Left forelimb (tissue), 1 donor: ENCODE data around the gene FLT3.
"Not testable (repeated sequence)": the region's sequence is repeated elsewhere in the genome, so short reads cannot be mapped to it uniquely, and the experiment has no call there.

Experiments used
- DNase-seq: peaks from one replicate; pipeline ENCODE4 v3.0.0-alpha.2; 2018; ENCODE audit warnings: low spot score

FLT3 gene

DNA sequence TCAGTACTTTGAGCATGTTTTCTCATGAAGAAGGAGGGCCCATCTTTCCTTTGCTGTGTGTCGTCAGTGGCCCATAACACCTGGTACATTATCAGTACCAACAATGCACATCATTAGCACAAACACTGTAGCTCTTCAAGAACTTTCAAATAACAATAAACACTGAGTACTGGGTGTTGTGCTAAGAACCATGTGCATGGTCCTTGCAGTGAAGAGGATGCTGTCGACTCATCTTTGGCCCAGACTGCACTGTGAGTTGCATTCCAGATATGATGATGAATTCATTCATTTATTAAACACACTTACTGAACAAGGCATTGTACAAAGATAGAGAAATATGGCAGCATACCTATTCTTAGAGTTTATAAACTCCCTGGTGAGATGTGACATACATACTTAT is 55.8 kb downstream of the FLT3 start:
- no peak for DNase-seq

- no peak for DNase-seq
Measured at GRCh38 chr13:28043224-28043623, 57.2 kb downstream of the FLT3 start.

DNA sequence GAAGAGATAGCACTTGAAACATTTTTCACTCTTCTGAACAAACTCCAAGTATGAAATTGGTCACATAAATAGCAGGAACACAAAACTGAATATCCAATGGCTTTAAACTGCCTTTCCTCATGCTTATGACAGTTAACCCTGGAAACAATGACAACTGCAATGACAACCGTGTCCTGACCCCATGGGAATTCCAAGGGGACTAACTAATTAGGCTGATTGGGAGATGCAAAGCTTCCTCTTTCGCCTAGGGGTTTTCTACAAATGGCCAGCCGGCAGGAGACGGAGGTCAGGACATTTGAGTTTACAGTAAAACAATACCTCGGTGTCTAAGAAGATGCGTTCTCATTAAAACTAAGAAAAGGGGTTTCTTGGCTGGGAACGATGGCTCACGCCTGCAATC is 58.9 kb downstream of the FLT3 start:
- no peak for DNase-seq

- no peak for DNase-seq
Measured at GRCh38 chr13:28041031-28041461, 59.3 kb downstream of the FLT3 start.

DNA sequence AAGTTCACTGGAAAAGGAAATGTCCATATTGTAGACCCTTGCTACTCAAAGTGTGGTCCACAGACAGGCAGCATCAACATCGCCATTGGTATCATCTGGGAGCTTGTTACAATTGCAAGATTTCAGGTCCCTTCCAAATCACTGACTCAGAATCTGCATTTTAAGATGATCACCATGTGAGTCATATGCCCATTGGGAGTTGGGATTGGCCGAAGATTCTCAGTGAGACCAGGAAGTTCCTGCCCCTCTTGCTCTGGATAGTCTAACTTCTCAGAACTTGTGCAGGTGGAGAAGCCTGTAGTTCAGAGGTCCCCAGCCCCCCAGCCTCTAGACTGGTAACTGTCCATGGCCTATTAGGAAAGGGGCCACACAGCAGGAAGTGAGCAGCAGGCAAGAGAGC is 63.0 kb downstream of the FLT3 start:
- no peak for DNase-seq

- no peak for DNase-seq
Measured at GRCh38 chr13:28035146-28035782, 65.1 kb downstream of the FLT3 start.

- DNase-seq, result no peak
Measured at GRCh38 chr13:28033894-28034655, 66.3 kb downstream of the FLT3 start.

DNA sequence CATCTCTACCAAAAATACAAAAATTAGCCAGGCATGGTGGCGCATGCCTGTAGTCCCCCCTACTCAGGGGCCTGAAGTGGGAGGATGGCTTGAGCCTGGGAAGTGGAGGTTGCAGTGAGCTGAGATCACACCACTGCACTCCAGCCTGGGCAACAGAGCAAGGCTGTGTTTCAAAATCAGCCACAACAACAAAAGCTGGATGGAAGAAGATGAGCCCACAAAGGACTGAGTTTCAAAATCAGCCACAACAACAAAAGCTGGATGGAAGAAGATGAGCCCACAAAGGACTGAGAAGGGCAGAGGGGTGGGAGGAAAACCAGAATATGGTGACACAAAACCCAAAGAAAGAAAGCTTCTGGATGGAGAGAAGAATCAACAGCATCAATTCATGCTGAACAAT is 67.9 kb downstream of the FLT3 start:
- not testable (repeated sequence) for DNase-seq

- DNase-seq, result no peak
Measured at GRCh38 chr13:28031896-28032288, 68.5 kb downstream of the FLT3 start.

- no peak for DNase-seq
Measured at GRCh38 chr13:28031220-28031895, 69.0 kb downstream of the FLT3 start.

DNA sequence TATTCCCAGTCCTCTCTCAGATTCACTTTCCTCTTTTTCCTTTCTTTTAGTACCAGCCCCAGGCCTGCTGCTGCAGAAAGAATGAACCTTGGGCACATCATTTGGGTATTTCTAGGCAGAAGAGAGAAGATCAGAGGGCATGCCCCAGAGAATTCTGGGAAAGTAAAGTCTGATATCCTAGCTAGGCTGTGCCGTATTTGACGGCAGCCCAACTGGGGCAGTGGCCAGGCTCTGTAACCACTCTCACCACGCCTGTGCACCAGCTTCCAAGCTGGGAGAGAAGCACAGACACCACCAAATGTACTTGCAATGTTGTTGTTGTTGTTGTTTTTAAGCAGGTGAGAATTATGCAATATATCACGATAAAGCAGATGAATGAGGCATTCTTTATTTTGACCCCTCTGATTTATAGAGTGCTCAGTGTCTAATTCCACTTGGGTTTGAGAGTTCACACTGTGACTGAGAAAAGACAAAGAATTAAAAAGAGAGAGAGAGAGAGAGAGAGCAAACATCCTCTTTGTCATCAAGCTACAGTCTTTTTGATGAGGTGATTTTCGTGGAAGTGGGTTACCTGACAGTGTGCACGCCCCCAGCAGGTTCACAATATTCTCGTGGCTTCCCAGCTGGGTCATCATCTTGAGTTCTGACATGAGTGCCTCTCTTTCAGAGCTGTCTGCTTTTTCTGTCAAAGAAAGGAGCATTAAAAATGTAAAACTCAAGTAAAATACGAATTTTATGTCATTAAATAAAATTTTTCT is 72.6 kb downstream of the FLT3 start:
- no peak for DNase-seq

DNA sequence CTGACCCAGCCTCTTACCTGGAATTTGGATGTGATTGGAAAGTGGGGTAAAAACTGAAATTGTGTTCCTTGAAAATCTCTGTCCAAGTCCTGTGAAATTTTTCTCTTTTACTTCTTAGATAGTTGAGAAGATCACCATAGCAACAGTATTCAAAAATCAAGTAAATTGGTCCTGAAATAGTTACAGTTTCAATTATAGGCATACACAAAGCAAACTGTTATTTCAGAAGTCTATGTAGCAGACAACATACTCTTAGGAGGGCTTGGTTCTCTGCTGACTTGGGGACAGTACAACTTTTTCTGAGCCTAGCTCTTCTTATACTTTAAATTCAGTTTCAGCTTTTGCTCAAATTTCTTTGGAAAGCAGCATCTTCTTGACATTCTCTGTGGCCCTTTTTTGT is 73.3 kb downstream of the FLT3 start:
- DNase-seq, result no peak

- DNase-seq, result no peak
Measured at GRCh38 chr13:28026508-28026907, 73.9 kb downstream of the FLT3 start.

DNA sequence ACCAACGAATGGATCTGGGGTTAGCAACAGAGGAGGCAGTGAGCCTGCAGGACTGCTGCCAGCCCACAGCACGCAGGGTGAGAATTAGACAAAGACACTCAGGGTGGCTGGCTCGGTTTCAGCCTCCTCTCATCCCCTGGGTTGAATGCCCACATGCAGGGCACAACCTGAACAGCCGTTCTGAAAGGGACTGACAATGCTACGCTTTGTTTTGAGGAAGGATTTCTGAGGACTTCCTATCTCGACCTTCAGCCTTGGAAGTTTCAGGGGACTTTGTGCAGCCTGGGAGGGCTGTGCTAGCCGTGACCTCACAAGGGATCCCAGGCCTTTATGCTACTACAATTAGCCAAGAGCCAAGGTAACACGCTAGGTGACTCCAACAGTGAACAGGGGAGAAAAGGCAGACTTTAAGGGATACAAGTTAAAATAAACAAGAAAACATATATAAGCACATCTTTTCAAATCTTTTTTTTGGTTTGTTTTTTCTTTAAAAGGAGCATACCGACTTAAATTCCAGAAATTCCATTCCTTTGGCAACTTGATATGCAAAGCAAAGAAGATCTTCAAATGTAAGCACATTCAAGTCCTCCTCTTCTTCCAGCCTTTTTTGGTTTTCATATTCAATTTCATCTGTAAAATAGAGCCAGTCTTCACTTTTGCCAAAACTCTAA is 77.4 kb downstream of the FLT3 start:
- DNase-seq, result no peak

DNA sequence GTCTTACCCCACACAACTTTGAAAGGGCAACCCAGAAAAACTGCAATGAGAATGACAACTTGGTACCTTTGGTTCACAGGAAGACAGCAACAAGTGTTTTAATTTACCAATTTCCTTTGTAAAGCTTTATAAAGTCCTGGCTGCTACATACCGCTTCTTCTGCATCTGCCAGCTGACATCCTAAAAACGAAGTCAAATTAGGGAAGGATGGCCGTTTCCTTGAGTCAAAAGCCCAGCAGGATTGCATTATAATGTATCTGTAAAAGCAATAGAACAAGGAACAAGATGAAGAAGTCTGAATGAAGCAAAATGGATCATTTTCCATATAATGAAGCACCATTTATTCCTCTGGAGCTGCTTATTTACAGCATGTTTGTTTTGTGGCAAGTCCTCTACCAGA is 86.1 kb downstream of the FLT3 start:
- no peak for DNase-seq

DNA sequence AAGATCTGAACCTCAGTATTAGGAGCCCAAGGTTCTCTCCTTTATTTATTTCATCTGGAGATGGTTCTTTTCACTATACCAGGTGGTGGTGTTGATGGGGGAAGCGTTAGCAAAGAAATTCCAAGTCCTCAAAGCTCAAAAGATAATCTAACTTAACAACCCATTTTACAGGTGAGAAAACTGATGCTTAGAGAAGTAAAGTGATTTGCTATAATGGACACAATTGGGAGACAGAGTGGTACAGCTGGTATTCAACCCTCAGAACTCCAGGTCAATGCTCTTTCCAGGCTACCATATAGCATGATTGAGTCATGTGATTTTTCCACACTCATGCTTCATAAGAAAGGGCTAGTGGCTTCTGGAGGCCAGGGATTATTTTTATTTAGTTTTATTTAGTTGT is 86.9 kb downstream of the FLT3 start:
- no peak for DNase-seq

- no peak for DNase-seq
Measured at GRCh38 chr13:28012896-28013295, 87.5 kb downstream of the FLT3 start.

DNA sequence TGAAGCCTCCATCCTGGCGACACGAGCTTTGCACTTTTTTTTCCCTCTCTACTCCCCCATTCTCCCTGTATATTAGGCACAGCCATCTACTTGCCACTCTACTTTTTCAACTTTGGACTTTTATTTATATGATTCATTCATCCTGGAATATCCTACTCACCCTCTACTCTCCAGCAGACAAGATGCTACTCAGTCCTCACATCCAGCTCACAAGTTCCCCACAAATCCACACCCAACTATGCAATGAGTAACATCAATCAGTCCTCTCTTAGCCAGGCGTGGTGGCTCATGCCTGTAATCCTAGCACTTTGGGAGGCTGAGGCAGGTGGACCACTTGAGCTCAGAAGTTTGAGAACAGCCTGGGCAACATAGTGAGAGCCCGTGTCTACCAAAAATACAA is 88.0 kb downstream of the FLT3 start:
- no peak for DNase-seq

GRCh38 chr13:28010046-28010445 is 90.3 kb downstream of the FLT3 start:
- DNase-seq, result no peak

DNA sequence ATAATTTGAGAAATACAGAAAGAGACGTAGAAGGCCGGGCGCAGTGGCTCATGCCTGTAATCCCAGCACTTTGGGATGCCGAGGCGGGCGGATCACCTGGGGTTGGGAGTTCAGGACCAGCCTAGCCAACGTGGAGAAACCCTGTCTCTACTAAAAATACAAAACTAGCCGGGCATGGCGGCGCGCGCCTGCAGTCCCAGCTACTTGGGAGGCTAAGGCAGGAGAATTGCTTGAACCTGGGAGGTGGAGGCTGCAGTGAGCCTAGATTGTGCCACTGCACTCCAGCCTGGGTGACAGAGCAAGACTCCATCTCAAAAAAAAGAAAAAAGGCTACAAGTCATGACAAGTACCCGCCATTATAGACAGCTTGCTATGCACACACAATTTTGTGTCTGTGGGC is 95.4 kb downstream of the FLT3 start:
- DNase-seq, result not testable (repeated sequence)

GRCh38 chr13:28002886-28003698 is 97.3 kb downstream of the FLT3 start:
- no peak for DNase-seq
